Peyer's patch (tissue), 4 donors: ENCODE data around the gene CDH4.

ENCODE experiments used
- POLR2A ChIP-seq, 2 donors: fragments of 450-650 bp; IDR thresholded peaks; one replicate each; pipeline ENCODE4 v1.5.1; 2017; ENCODE audit warnings: antibody characterized with exemption in 2 of 2, mild to moderate bottlenecking in 2 of 2, moderate library complexity in 2 of 2
- TF ChIP-seq, protein P1 (sequence below), 6 experiments: fragments of 450-650 bp in 4 of 6; fragments of 200-600 bp in 2 of 6; sonication (generic) in 1 of 6; IDR thresholded peaks; one replicate each; pipeline ENCODE4 v1.5.1; 2017 to 2019; ENCODE audit warnings: antibody characterized with exemption in 6 of 6, mild to moderate bottlenecking in 3 of 6, moderate library complexity in 1 of 6

DNA sequence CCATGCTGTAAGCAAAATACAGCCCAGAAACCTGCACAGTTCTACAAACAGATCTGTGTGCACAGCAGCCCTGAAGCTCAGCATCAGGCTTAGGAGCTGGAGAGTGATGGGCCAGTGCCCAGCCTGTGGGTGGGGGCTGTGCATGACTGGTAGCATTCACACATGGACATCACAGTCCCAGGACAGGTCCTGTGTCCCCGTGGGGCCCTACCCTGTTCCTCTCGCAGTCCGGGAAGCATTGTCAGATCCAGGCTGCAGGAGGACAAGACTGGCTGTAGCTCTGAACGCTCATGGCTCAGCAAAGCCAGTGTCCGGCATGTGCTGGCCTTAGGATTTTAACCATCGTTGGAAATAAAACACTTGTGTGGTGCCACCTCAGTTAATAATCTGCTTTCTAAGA lies 234.1 kb downstream of the CDH4 start:
- TF ChIP-seq POLR2A (IDR thresholded peaks at IDR 0.05): no peak
- TF ChIP-seq, protein P1, sequence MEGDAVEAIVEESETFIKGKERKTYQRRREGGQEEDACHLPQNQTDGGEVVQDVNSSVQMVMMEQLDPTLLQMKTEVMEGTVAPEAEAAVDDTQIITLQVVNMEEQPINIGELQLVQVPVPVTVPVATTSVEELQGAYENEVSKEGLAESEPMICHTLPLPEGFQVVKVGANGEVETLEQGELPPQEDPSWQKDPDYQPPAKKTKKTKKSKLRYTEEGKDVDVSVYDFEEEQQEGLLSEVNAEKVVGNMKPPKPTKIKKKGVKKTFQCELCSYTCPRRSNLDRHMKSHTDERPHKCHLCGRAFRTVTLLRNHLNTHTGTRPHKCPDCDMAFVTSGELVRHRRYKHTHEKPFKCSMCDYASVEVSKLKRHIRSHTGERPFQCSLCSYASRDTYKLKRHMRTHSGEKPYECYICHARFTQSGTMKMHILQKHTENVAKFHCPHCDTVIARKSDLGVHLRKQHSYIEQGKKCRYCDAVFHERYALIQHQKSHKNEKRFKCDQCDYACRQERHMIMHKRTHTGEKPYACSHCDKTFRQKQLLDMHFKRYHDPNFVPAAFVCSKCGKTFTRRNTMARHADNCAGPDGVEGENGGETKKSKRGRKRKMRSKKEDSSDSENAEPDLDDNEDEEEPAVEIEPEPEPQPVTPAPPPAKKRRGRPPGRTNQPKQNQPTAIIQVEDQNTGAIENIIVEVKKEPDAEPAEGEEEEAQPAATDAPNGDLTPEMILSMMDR (IDR thresholded peaks at IDR 0.05): no peak
